Measurements from ENCODE around the gene NME4. TPM values are rescaled to one million over a fixed set of nuclear protein-coding genes. Genes with fewer than 3 reads are reported as not detected.

NME4 gene
- total RNA-seq, 2 donors from 2014 or later: 68.7 to 91.2 TPM

DNA sequence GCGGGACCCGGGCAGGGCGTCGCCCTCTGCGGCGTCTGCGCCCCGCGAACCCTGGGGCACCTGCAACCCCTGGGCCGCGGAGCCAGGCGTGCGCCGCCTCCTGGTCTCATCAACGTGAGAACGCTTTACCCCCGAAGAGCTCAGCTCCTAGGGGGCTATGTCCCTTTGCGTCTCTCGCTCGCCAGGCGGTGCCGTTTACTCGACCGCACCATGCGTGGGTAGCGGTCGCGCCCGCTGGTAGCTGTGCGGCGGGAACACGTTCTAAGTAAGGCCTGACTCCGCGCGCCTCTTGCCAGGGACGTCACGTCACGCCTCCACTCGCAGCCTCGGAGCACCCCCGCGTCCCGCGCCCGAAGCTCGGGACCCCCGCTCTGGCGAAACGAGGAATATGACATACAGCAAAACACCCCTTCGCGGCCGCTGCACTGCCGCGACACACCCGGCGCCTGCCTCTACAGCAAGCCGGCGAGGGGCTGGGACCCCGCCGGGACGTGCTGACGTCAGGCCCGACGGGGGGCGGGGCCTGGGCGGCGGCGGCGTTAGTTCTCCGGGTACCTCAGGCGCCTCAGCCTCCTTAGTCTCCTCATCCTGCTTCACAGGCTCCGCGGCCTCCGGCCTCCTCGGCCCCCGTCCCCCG lies 28.2 kb downstream of the NME4 start, which contains the start of gene RAB11FIP3:
TSS of gene RAB11FIP3 (plus strand) at position 568 of the 637 bp plus-strand sequence. CDS start 358 bp downstream, outside the sequence.
- Histone ChIP-seq H3K4me1 (ENCODE audit: control insufficient read depth in 1 of 2, low read depth in 2 of 2) (peaks cover 14 to 43% of the 10 kb centered on the region in 2 donors), H3K9me3 (no peaks in the 10 kb centered on the region), H3K27me3 (replicated peaks; ENCODE audit: insufficient read depth) (no peaks in the 10 kb centered on the region), H3K36me3 (no peaks in the 10 kb centered on the region), H3K27ac (peak within 1 kb of the TSS; percentile 96), H3K4me3 (peak within 1 kb of the TSS; percentile 86)
- ATAC-seq (ENCODE audit: insufficient number of reproducible peaks, low FRiP score, low read depth) (peak; percentile 65), DNase-seq (ENCODE audit: low spot score) (peak; percentile 25)
- TF ChIP-seq, protein P1, sequence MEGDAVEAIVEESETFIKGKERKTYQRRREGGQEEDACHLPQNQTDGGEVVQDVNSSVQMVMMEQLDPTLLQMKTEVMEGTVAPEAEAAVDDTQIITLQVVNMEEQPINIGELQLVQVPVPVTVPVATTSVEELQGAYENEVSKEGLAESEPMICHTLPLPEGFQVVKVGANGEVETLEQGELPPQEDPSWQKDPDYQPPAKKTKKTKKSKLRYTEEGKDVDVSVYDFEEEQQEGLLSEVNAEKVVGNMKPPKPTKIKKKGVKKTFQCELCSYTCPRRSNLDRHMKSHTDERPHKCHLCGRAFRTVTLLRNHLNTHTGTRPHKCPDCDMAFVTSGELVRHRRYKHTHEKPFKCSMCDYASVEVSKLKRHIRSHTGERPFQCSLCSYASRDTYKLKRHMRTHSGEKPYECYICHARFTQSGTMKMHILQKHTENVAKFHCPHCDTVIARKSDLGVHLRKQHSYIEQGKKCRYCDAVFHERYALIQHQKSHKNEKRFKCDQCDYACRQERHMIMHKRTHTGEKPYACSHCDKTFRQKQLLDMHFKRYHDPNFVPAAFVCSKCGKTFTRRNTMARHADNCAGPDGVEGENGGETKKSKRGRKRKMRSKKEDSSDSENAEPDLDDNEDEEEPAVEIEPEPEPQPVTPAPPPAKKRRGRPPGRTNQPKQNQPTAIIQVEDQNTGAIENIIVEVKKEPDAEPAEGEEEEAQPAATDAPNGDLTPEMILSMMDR (IDR thresholded peaks at IDR 0.05): no peak

DNA sequence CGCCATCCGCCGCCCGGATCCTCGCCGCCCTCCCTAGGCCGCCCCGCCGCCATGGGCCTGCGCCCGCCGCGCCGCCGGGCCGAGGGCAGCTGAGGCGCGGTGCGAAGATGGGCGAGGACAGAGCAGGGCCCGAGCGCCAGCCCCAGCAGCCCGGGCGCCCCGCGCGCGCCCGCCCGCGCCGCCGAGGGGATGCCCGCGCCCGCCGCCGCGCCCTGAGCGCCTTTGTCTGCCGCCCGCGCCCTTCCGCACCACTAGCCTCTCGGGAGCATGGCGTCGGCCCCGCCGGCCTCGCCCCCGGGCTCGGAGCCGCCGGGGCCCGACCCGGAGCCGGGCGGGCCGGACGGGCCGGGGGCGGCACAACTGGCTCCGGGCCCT lies 28.7 kb downstream of the NME4 start:
- no peaks in the 10 kb centered on the region for H3K27me3 ChIP-seq (replicated peaks; ENCODE audit: insufficient read depth)
- peak; percentile 6 for ATAC-seq (ENCODE audit: insufficient number of reproducible peaks, low FRiP score, low read depth)
- H3K36me3 ChIP-seq: no peaks in the 10 kb centered on the region
- peak overlapping the region; percentile 96 for H3K27ac ChIP-seq
- no peak for DNase-seq (ENCODE audit: low spot score)
- H3K4me3 ChIP-seq: peak overlapping the region; percentile 86
- TF ChIP-seq, protein P1 (IDR thresholded peaks at IDR 0.05): no peak
- H3K9me3 ChIP-seq: no peaks in the 10 kb centered on the region
- H3K4me1 ChIP-seq (ENCODE audit: control insufficient read depth in 1 of 2, low read depth in 2 of 2): peaks cover 14 to 43% of the 10 kb centered on the region in 2 donors

DNA sequence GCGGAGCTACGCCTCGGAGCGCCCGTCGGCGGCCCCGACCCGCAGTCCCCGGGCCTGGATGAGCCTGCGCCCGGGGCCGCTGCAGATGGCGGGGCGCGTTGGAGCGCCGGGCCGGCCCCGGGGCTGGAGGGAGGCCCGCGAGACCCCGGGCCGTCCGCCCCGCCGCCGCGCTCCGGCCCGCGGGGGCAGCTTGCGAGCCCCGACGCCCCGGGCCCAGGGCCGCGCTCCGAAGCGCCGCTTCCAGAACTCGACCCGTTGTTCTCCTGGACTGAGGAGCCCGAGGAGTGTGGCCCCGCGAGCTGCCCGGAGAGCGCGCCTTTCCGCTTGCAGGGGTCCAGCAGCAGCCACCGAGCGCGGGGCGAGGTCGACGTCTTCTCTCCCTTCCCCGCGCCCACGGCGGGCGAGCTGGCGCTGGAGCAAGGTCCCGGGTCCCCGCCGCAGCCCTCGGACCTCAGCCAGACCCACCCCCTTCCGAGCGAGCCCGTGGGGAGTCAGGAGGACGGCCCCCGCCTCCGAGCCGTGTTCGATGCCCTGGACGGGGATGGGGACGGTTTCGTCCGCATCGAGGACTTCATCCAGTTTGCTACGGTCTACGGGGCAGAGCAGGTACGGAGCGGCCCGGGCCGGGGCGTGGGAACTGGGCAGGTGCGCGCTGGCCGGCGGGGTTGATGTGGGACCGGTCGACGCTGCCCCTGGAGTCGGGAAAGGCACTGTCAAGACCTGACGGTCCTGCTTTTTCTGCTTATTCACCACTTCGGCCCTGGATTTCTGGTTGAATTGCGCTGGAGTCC lies 29.3 kb downstream of the NME4 start:
- Histone ChIP-seq H3K4me1 (ENCODE audit: control insufficient read depth in 1 of 2, low read depth in 2 of 2) (peaks cover 14 to 43% of the 10 kb centered on the region in 2 donors), H3K9me3 (no peaks in the 10 kb centered on the region), H3K27me3 (replicated peaks; ENCODE audit: insufficient read depth) (no peaks in the 10 kb centered on the region), H3K36me3 (no peaks in the 10 kb centered on the region), H3K27ac (no peak overlapping the region), H3K4me3 (peak overlapping the region; percentile 86)
- TF ChIP-seq, protein P1 (IDR thresholded peaks at IDR 0.05): no peak
- no peak for DNase-seq (ENCODE audit: low spot score)
- ATAC-seq (ENCODE audit: insufficient number of reproducible peaks, low FRiP score, low read depth): no peak

DNA sequence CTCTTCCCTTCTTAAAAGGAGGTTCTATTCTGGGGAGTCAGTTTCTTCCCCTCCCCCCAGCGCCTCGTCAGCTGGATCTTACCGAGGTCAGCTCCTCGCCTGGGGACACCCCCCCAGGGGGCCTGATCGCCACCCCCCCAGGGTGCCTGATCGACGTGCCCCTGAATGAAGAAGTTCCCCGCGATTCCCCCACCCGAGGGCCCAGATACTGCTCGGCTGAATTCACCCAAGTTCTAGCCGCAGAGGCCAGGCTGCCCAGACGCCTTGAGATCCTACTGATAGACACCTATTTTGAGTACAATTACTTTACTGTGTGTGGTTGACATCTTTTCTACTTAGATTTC lies 29.9 kb downstream of the NME4 start:
- no peaks in the 10 kb centered on the region for H3K27me3 ChIP-seq (replicated peaks; ENCODE audit: insufficient read depth)
- TF ChIP-seq, protein P1 (IDR thresholded peaks at IDR 0.05): no peak
- ATAC-seq (ENCODE audit: insufficient number of reproducible peaks, low FRiP score, low read depth) (no peak), DNase-seq (ENCODE audit: low spot score) (no peak)
- H3K4me3 ChIP-seq: peak overlapping the region; percentile 86
- no peaks in the 10 kb centered on the region for H3K36me3 ChIP-seq
- H3K4me1 ChIP-seq (ENCODE audit: control insufficient read depth in 1 of 2, low read depth in 2 of 2): peaks cover 14 to 43% of the 10 kb centered on the region in 2 donors
- H3K9me3 ChIP-seq: no peaks in the 10 kb centered on the region
- no peak overlapping the region for H3K27ac ChIP-seq

DNA sequence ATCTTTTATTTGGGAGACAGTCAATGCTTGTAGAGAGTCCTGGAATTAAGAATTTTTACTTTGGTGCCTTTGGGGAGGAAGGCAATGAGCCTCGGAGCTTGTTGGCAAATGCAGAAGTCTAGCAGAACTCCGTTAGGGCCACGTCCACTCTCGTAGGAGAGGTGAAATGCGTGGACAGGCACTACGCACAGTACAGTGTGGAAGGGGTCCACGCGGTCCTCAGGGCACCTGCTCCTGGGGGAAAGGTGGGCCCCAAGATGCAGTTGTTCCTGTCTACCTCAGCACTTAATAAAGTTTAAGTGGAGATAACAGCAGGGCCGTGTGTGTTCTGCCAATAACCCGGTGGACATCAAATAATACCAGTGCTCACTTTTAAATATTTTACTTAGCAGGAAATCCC lies 30.3 kb downstream of the NME4 start:
- no peak for ATAC-seq (ENCODE audit: insufficient number of reproducible peaks, low FRiP score, low read depth)
- H3K4me1 ChIP-seq (ENCODE audit: control insufficient read depth in 1 of 2, low read depth in 2 of 2): peaks cover 14 to 43% of the 10 kb centered on the region in 2 donors
- peak overlapping the region; percentile 86 for H3K4me3 ChIP-seq
- H3K9me3 ChIP-seq: no peaks in the 10 kb centered on the region
- no peak overlapping the region for H3K27ac ChIP-seq
- no peak for DNase-seq (ENCODE audit: low spot score)
- H3K27me3 ChIP-seq (replicated peaks; ENCODE audit: insufficient read depth): no peaks in the 10 kb centered on the region
- TF ChIP-seq, protein P1 (IDR thresholded peaks at IDR 0.05): no peak
- H3K36me3 ChIP-seq: no peaks in the 10 kb centered on the region

Measured in thoracic aorta (tissue), 2 donors.